PC-9 (cell line): ENCODE measurements around the gene IDH1. TPM values are rescaled to one million over a fixed set of nuclear protein-coding genes. Genes with fewer than 3 reads are reported as not detected.
A peak's percentile ranks its signal among the peaks of the same experiment; 100 is the strongest.

Experiments
- BruUV-seq: library from RNA; stranded (reverse); fragments of 400-500 nt; replicated peaks from 2 replicates; lab custom pipeline; 2021; lab: Mats Ljungman, UMichigan
- CTCF ChIA-PET: fragments of 300-600 bp; sonication (Branson Sonifier 250); formaldehyde crosslinking; loops from one replicate; lab custom pipeline; 2022; ENCODE audit warnings: antibody characterized with exemption; lab: Charles Lee
- POLR2A ChIA-PET: fragments of 300-600 bp; sonication (Branson Sonifier 250); formaldehyde crosslinking; loops from one replicate; lab custom pipeline; 2022; ENCODE audit warnings: antibody characterized with exemption; ENCODE audit not compliant: unreplicated experiment; lab: Charles Lee
- DNase-seq, 2 experiments: peaks; one replicate each; pipeline versions ENCODE4 v3.0.0 to v3.0.0-alpha.2; 2015 to 2022; ENCODE audit warnings: mixed read lengths in 1 of 2
- H2AFZ ChIP-seq: fragments of 200-600 bp; sonication (generic); 2 replicates; pipeline ENCODE4 v1.8.1; 2017; ENCODE audit warnings: antibody characterized with exemption
- H3F3A ChIP-seq: fragments of 200-600 bp; sonication (generic); 2 replicates; pipeline ENCODE4 v1.8.1; 2017; ENCODE audit warnings: antibody characterized with exemption, mild to moderate bottlenecking, low read depth; ENCODE audit not compliant: insufficient read depth
- H3K27ac ChIP-seq: fragments of 200-600 bp; sonication (generic); 2 replicates; pipeline ENCODE4 v1.6.1; 2016; ENCODE audit warnings: mixed run types
- H3K27me3 ChIP-seq: fragments of 200-600 bp; sonication (generic); 2 replicates; pipeline ENCODE4 v1.6.1; 2016; ENCODE audit warnings: low read depth, mixed run types; ENCODE audit not compliant: insufficient read depth
- H3K36me3 ChIP-seq: fragments of 200-600 bp; sonication (generic); 2 replicates; pipeline ENCODE4 v1.6.1; 2016; ENCODE audit warnings: low read depth, mixed run types
- H3K4me1 ChIP-seq: fragments of 200-600 bp; sonication (generic); replicated peaks from 2 replicates; pipeline ENCODE4 v1.6.1; 2016; ENCODE audit warnings: mixed run types; ENCODE audit not compliant: insufficient read depth
- H3K4me2 ChIP-seq: fragments of 200-600 bp; sonication (generic); 2 replicates; pipeline ENCODE4 v1.6.1; 2017; ENCODE audit warnings: mixed run types
- H3K4me3 ChIP-seq: fragments of 200-600 bp; sonication (generic); 2 replicates; pipeline ENCODE4 v1.6.1; 2016; ENCODE audit warnings: mixed run types
- H3K79me2 ChIP-seq: fragments of 200-600 bp; sonication (generic); 2 replicates; pipeline ENCODE4 v1.6.1; 2017; ENCODE audit warnings: low read depth, mixed run types
- H3K9me2 ChIP-seq: fragments of 200-600 bp; sonication (generic); 2 replicates; pipeline ENCODE4 v1.8.1; 2017; ENCODE audit warnings: mild to moderate bottlenecking; ENCODE audit not compliant: insufficient read depth
- H3K9me3 ChIP-seq: fragments of 200-600 bp; sonication (generic); 2 replicates; pipeline ENCODE4 v1.8.1; 2016; ENCODE audit warnings: low read depth; ENCODE audit not compliant: insufficient read depth
- H4K20me1 ChIP-seq: fragments of 200-600 bp; sonication (generic); 2 replicates; pipeline ENCODE4 v1.8.1; 2017; ENCODE audit not compliant: insufficient read depth
- CTCF ChIP-seq: fragments of 200-600 bp; sonication (generic); conservative IDR thresholded peaks from 2 replicates; pipeline ENCODE4 v1.6.1; 2017; ENCODE audit warnings: mixed run types, antibody characterized with exemption, mild to moderate bottlenecking, moderate library complexity
- EZH2 ChIP-seq: fragments of 200-600 bp; sonication (generic); IDR thresholded peaks from 2 replicates; pipeline ENCODE4 v1.8.0; 2017; ENCODE audit warnings: antibody characterized with exemption, low read depth
- intact Hi-C: fragments of 100-400 bp; cut with micrococcal nuclease; formaldehyde crosslinking; loops from one replicate; pipeline ENCODE4 v1.10.0; 2022; ENCODE audit not compliant: unreplicated experiment
- total RNA-seq: library from RNA; stranded (reverse); gene quantifications from 2 replicates; pipeline ENCODE4 v1.2.3, GENCODE V29; 2021

The IDH1 gene
- total RNA-seq, 1 experiment from 2014 or later = 227 TPM

GRCh38 chr2:208249296-208249695 lies 5.6 kb downstream of the IDH1 start:
- Histone ChIP-seq H4K20me1 (no peaks in the 10 kb centered on the region), H3K27me3 (no peaks in the 10 kb centered on the region), H3K36me3 (peaks cover 69% of the 10 kb centered on the region), H3K9me2 (no peaks in the 10 kb centered on the region), H3K4me3 (peak overlapping the region; percentile 23; the same call in 1 of the 2 replicates), H3K27ac (peak overlapping the region; percentile 95; the same call in 1 of the 2 replicates), H3K79me2 (peaks cover 60% of the 10 kb centered on the region), H3K4me1 (peaks cover 80% of the 10 kb centered on the region), H3F3A (peaks cover 21% of the 10 kb centered on the region; the same call in 1 of the 2 replicates), H3K4me2 (peak overlapping the region; percentile 88), H3K9me3 (no peaks in the 10 kb centered on the region), H2AFZ (no peak overlapping the region)
- intact Hi-C loops = no loop called here
- CTCF ChIA-PET = no interaction called here
- POLR2A ChIA-PET = no interaction called here
- no TSS peak for BruUV-seq
- DNase-seq = no peak
- no peak for TF ChIP-seq EZH2
- no peak for TF ChIP-seq CTCF

GRCh38 chr2:208248601-208249000 lies 6.3 kb downstream of the IDH1 start:
- H3K79me2 ChIP-seq = peaks cover 58% of the 10 kb centered on the region
- H3K4me1 ChIP-seq = peaks cover 87% of the 10 kb centered on the region
- POLR2A ChIA-PET = no interaction called here
- no peaks in the 10 kb centered on the region for H4K20me1 ChIP-seq
- intact Hi-C loops = no loop called here
- TF ChIP-seq CTCF = no peak
- no peak for TF ChIP-seq EZH2
- H3K4me2 ChIP-seq = no peak overlapping the region
- H3K27me3 ChIP-seq = no peaks in the 10 kb centered on the region
- DNase-seq = no peak
- no peak overlapping the region for H3K4me3 ChIP-seq
- no peaks in the 10 kb centered on the region for H3K9me2 ChIP-seq
- CTCF ChIA-PET = no interaction called here
- H3F3A ChIP-seq = peaks cover 18% of the 10 kb centered on the region; the same call in 1 of the 2 replicates
- H3K27ac ChIP-seq = no peak overlapping the region
- H2AFZ ChIP-seq = no peak overlapping the region
- peaks cover 71% of the 10 kb centered on the region for H3K36me3 ChIP-seq
- no peaks in the 10 kb centered on the region for H3K9me3 ChIP-seq
- BruUV-seq = no TSS peak

- peaks cover 65% of the 10 kb centered on the region for H3K4me1 ChIP-seq
- H3K4me2 ChIP-seq = peak overlapping the region; percentile 67
- no peak for DNase-seq
- H3K4me3 ChIP-seq = peak overlapping the region; percentile 24; the same call in 1 of the 2 replicates
- peaks cover 30% of the 10 kb centered on the region for H3K79me2 ChIP-seq
- peaks cover 45% of the 10 kb centered on the region for H3K36me3 ChIP-seq
- no peaks in the 10 kb centered on the region for H3K27me3 ChIP-seq
- TF ChIP-seq EZH2 (no peak), CTCF (no peak)
- H2AFZ ChIP-seq = no peak overlapping the region
- peaks cover 2% of the 10 kb centered on the region; the same call in 1 of the 2 replicates for H3F3A ChIP-seq
- CTCF ChIA-PET = no interaction called here
- H3K9me3 ChIP-seq = no peaks in the 10 kb centered on the region
- peak overlapping the region; percentile 65 for H3K27ac ChIP-seq
- no peaks in the 10 kb centered on the region for H3K9me2 ChIP-seq
- H4K20me1 ChIP-seq = no peaks in the 10 kb centered on the region
- intact Hi-C loops = no loop called here
- POLR2A ChIA-PET = no interaction called here
- BruUV-seq = no TSS peak
Observed at GRCh38 chr2:208245746-208246145, 9.1 kb downstream of the IDH1 start.
